GM12892 (cell line): Measurements from ENCODE around the gene INPP4B.

Source experiments
- POLR2A ChIP-seq: IDR thresholded peaks from 2 replicates; pipeline ENCODE4 v1.6.1; 2011; ENCODE audit warnings: low read depth, low read length, control low read depth
- TAF1 ChIP-seq: IDR thresholded peaks from 2 replicates; pipeline ENCODE4 v1.6.1; 2011; ENCODE audit warnings: low read depth, mild to moderate bottlenecking, control low read depth, low read length, borderline replicate concordance

DNA sequence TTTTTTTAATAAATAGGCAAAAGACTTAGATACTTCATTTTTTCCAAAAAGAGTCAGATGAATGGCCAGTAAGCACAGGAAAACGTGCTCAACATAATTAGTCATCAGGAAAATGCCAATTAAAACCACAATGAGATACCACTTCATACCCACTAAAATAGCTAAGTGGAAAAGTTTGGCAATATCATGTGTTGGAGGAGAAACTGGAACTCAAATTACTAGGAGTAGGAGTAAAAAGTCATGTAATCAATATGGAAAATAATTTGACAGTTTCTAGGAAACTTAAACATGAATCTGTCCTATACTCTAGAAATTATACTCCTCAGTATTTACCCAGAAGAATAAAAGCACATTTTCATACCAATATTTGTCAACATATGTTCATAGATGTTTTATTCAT lies 449.8 kb downstream of the INPP4B start:
- no peak for TF ChIP-seq POLR2A
- TF ChIP-seq TAF1, result no peak
